SK-N-SH treated with all-trans-retinoic acid at 6 μM for 48 hours (cell line): ENCODE measurements around the gene MAPK10.

Experiments
- ARNTL ChIP-seq: fragments of 450-650 bp; formaldehyde crosslinking; IDR thresholded peaks from 2 replicates; pipeline ENCODE4 v1.5.0; 2020; ENCODE audit warnings: low read depth, mild to moderate bottlenecking, moderate library complexity, borderline replicate concordance
- CSDC2 ChIP-seq: fragments of 250-450 bp; sonication (Bioruptor Pico); IDR thresholded peaks from 2 replicates; pipeline ENCODE4 v1.5.0; 2020; ENCODE audit warnings: mild to moderate bottlenecking, moderate library complexity
- ESRRG ChIP-seq: fragments of 250-450 bp; sonication (Bioruptor Pico); IDR thresholded peaks from 2 replicates; pipeline ENCODE4 v1.6.1; 2021; ENCODE audit warnings: mild to moderate bottlenecking
- OSR1 ChIP-seq: fragments of 250-450 bp; sonication (Bioruptor Pico); IDR thresholded peaks from 2 replicates; pipeline ENCODE4 v1.8.0; 2022; ENCODE audit warnings: moderate library complexity, mild to moderate bottlenecking, inconsistent platforms
- PATZ1 ChIP-seq: fragments of 250-450 bp; sonication (Bioruptor Pico); IDR thresholded peaks from 2 replicates; pipeline ENCODE4 v1.8.0; 2020; ENCODE audit warnings: mild to moderate bottlenecking, moderate library complexity, borderline replicate concordance
- PPARA ChIP-seq: fragments of 250-450 bp; sonication (Bioruptor Pico); IDR thresholded peaks from 2 replicates; pipeline ENCODE4 v1.5.0; 2020; ENCODE audit warnings: mild to moderate bottlenecking, borderline replicate concordance
- RARB ChIP-seq: fragments of 250-450 bp; sonication (Bioruptor Pico); IDR thresholded peaks from 2 replicates; pipeline ENCODE4 v1.8.0; 2021; ENCODE audit warnings: mild to moderate bottlenecking, moderate library complexity
- ZFP30 ChIP-seq: fragments of 450-650 bp; formaldehyde crosslinking; IDR thresholded peaks from 2 replicates; pipeline ENCODE4 v1.5.0; 2022; ENCODE audit warnings: mild to moderate bottlenecking, moderate library complexity
- ZNF565 ChIP-seq: fragments of 450-650 bp; formaldehyde crosslinking; conservative IDR thresholded peaks from 2 replicates; pipeline ENCODE4 v1.5.0; 2020; ENCODE audit warnings: low read depth, mild to moderate bottlenecking, moderate library complexity
- ZNF70 ChIP-seq: fragments of 450-650 bp; formaldehyde crosslinking; IDR thresholded peaks from 2 replicates; pipeline ENCODE4 v1.5.0; 2020; ENCODE audit warnings: mild to moderate bottlenecking, moderate library complexity

GRCh38 chr4:86007042-86007441 lies 352.8 kb downstream of the MAPK10 start:
- TF ChIP-seq CSDC2 (CRISPR knock-in tag) (no peak), ZFP30 (no peak), PPARA (CRISPR knock-in tag) (no peak), ESRRG (CRISPR knock-in tag) (no peak), RARB (CRISPR knock-in tag) (no peak), OSR1 (no peak), ARNTL (CRISPR knock-in tag) (no peak), PATZ1 (CRISPR knock-in tag) (no peak), ZNF565 (CRISPR knock-in tag) (no peak), ZNF70 (CRISPR knock-in tag) (no peak)
